ENCODE data around the gene HIC1. TPM values are rescaled to one million over a fixed set of nuclear protein-coding genes. Genes with fewer than 3 reads are reported as not detected.

Gene HIC1
- total and polyA plus RNA-seq, 2 experiments from 2014 or later, result 0.17 to 0.26 TPM

DNA sequence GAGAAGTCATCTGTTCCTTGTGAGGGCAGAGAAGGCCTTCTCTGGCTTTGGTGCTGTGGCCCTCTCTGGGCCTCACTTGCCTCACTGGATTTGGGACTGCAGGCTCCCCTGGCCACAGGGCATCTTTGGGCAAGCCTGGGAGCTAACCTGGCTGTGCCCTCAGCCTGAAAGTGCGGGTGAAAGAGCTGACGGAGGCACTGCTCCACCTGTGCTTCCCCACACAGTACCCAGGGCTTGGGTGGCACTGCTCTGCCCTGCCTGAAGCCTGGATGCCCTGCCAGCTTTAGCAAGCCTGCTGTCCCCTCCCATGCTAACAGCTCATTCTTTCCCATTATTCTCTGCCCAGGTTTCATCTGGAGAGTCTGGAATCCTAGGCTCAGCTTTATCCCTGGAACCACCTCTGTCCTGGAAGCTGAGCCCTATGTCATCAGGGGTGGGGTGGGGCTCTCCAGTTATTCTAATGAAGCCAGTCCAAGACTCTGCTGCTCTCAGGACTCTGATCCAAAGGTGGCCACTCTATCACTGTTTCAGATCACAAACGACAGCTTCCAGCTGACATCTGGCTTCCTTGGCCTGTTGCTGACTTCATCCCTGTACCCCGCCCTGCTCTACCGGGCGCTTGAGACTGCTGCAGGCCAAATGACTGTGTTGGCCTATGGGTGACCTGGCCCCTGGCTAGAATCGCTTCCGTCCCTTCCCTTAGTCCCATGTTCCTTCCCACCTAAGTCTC lies 29.3 kb downstream of the HIC1 start (continued):
- TF ChIP-seq EZH2phosphoT487 (IDR thresholded peaks at IDR 0.05; ENCODE audit: unreplicated experiment) (no peak), EZH2 (IDR thresholded peaks at IDR 0.05; ENCODE audit: low read depth, unreplicated experiment) (no peak), ZNF331 (CRISPR knock-in tag; IDR thresholded peaks at IDR 0.05; ENCODE audit: low read depth) (no peak), POLR2AphosphoS5 (IDR thresholded peaks at IDR 0.05; ENCODE audit: low read depth) (no peak), STAT1 (IDR thresholded peaks at IDR 0.05; ENCODE audit: unreplicated experiment) (no peak)

DNA sequence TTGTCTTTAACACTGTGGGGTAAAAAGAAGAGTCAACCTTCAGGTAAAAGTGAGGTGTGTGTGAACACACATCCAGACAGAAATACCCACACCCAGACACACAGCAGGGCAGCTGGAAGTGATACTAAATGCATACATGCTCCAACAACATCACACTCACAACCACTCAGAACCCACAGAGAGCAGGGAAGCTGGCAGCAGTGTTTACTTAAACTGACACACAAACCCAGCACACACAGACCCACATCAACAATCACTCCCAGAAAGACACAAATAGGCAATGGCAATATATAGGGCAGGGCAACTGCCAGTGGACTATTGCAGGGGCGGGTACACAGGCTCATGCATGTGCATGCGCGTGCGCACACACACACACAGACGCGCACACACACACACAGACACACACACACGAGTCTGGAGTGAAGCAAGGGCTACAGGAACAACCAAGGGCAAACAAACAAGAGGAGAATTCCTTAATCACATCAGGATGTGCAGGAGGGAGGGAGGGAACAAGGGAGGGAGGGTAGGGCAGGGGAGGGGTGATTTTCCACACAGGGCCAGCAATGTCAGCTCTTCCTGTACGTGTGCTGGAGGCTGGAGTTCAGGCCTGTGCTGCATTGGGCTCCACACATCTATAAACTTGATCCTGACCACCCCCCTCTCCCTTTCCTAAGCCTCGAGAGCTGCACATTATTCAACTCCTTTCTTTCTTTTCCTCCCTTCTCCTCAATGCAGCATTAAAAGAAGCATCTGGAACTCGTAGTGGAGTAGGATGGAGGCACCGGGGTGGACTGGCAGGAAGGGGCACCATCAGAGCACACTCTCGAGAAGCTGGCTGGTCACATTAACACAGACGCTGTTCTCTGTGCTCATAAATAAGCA lies 30.1 kb downstream of the HIC1 start:
- DNase-seq (ENCODE audit: low spot score), result no peak
- H4K20me1 ChIP-seq (replicated peaks; ENCODE audit: insufficient read depth), result no peaks in the 10 kb centered on the region
- no peaks in the 10 kb centered on the region for H3K36me3 ChIP-seq (ENCODE audit: insufficient read depth)
- no peaks in the 10 kb centered on the region for H3K9me2 ChIP-seq (ENCODE audit: insufficient read depth)
- no peaks in the 10 kb centered on the region for H3K27me3 ChIP-seq (ENCODE audit: insufficient read depth)
- no peaks in the 10 kb centered on the region for H3K79me2 ChIP-seq (replicated peaks; ENCODE audit: insufficient read depth)
- Mint-ChIP-seq H3K9me3 (no peaks in the 10 kb centered on the region), H3K4me3 (no peak overlapping the region), H3K27me3 (ENCODE audit: insufficient read depth, low read depth, poor library complexity) (peaks cover 3% of the 10 kb centered on the region), H3K36me3 (ENCODE audit: low read depth) (no peaks in the 10 kb centered on the region; the same call in 2 of the 3 replicates), H3K4me1 (peaks cover 25% of the 10 kb centered on the region), H3K27ac (peak overlapping the region; percentile 46; the same call in 1 of the 2 replicates)
- H3K4me3 ChIP-seq, result no peak overlapping the region
- H2AFZ ChIP-seq, result no peak overlapping the region
- H3K4me2 ChIP-seq, result no peak overlapping the region
- H3K4me1 ChIP-seq (ENCODE audit: insufficient read depth), result 0 out of 2 replicates have a peak, but pooled peaks cover 6% of the 10 kb centered on the region
- no peak for ATAC-seq
- no peak overlapping the region for H3K27ac ChIP-seq (ENCODE audit: low read depth)
- H3F3A ChIP-seq (replicated peaks; ENCODE audit: low read depth), result no peaks in the 10 kb centered on the region
- TF ChIP-seq JUNB (IDR thresholded peaks at IDR 0.05; ENCODE audit: unreplicated experiment), result no peak
- no peak for TF ChIP-seq ZNF114 (CRISPR knock-in tag; IDR thresholded peaks at IDR 0.05)
- TF ChIP-seq, protein P1, sequence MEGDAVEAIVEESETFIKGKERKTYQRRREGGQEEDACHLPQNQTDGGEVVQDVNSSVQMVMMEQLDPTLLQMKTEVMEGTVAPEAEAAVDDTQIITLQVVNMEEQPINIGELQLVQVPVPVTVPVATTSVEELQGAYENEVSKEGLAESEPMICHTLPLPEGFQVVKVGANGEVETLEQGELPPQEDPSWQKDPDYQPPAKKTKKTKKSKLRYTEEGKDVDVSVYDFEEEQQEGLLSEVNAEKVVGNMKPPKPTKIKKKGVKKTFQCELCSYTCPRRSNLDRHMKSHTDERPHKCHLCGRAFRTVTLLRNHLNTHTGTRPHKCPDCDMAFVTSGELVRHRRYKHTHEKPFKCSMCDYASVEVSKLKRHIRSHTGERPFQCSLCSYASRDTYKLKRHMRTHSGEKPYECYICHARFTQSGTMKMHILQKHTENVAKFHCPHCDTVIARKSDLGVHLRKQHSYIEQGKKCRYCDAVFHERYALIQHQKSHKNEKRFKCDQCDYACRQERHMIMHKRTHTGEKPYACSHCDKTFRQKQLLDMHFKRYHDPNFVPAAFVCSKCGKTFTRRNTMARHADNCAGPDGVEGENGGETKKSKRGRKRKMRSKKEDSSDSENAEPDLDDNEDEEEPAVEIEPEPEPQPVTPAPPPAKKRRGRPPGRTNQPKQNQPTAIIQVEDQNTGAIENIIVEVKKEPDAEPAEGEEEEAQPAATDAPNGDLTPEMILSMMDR (conservative IDR thresholded peaks at IDR 0.05; ENCODE audit: low read depth in 2 of 2), result no peak
- TF ChIP-seq STAT1 (IDR thresholded peaks at IDR 0.05; ENCODE audit: unreplicated experiment), result no peak
- no peak for TF ChIP-seq POLR2AphosphoS5 (IDR thresholded peaks at IDR 0.05; ENCODE audit: low read depth)
- TF ChIP-seq CREB1 (CRISPR knock-in tag; IDR thresholded peaks at IDR 0.05; ENCODE audit: low read depth), result no peak
- TF ChIP-seq, protein P2, sequence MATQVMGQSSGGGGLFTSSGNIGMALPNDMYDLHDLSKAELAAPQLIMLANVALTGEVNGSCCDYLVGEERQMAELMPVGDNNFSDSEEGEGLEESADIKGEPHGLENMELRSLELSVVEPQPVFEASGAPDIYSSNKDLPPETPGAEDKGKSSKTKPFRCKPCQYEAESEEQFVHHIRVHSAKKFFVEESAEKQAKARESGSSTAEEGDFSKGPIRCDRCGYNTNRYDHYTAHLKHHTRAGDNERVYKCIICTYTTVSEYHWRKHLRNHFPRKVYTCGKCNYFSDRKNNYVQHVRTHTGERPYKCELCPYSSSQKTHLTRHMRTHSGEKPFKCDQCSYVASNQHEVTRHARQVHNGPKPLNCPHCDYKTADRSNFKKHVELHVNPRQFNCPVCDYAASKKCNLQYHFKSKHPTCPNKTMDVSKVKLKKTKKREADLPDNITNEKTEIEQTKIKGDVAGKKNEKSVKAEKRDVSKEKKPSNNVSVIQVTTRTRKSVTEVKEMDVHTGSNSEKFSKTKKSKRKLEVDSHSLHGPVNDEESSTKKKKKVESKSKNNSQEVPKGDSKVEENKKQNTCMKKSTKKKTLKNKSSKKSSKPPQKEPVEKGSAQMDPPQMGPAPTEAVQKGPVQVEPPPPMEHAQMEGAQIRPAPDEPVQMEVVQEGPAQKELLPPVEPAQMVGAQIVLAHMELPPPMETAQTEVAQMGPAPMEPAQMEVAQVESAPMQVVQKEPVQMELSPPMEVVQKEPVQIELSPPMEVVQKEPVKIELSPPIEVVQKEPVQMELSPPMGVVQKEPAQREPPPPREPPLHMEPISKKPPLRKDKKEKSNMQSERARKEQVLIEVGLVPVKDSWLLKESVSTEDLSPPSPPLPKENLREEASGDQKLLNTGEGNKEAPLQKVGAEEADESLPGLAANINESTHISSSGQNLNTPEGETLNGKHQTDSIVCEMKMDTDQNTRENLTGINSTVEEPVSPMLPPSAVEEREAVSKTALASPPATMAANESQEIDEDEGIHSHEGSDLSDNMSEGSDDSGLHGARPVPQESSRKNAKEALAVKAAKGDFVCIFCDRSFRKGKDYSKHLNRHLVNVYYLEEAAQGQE (IDR thresholded peaks at IDR 0.05; ENCODE audit: unreplicated experiment), result no peak
- TF ChIP-seq NANOG (IDR thresholded peaks at IDR 0.05; ENCODE audit: borderline replicate concordance), result no peak
- no peak for TF ChIP-seq EZH2 (IDR thresholded peaks at IDR 0.05; ENCODE audit: low read depth, unreplicated experiment)
- no peak for TF ChIP-seq ZNF331 (CRISPR knock-in tag; IDR thresholded peaks at IDR 0.05; ENCODE audit: low read depth)
- TF ChIP-seq EZH2phosphoT487 (IDR thresholded peaks at IDR 0.05; ENCODE audit: unreplicated experiment), result no peak

Measured in GM23338 (cell line).